GM23338 (cell line): Measurements from ENCODE around the gene AHI1.

Source experiments
- CREB1 ChIP-seq: fragments of 250-450 bp; sonication (Bioruptor Pico); IDR thresholded peaks from 2 replicates; pipeline ENCODE4 v1.5.0; 2020; ENCODE audit warnings: low read depth, mild to moderate bottlenecking, moderate library complexity
- ETS1 ChIP-seq: IDR thresholded peaks from 2 replicates; pipeline ENCODE4 v1.6.1; 2016; ENCODE audit warnings: antibody characterized with exemption
- EZH2 ChIP-seq: fragments of 200-600 bp; sonication (generic); IDR thresholded peaks from one replicate; pipeline ENCODE4 v1.8.0; 2017; ENCODE audit warnings: antibody characterized with exemption, mild to moderate bottlenecking, low read depth; ENCODE audit not compliant: unreplicated experiment
- EZH2phosphoT487 ChIP-seq: fragments of 200-600 bp; sonication (generic); IDR thresholded peaks from one replicate; pipeline ENCODE4 v1.8.1; 2018; ENCODE audit warnings: antibody characterized with exemption; ENCODE audit not compliant: unreplicated experiment
- JUNB ChIP-seq: IDR thresholded peaks from one replicate; pipeline ENCODE4 v1.6.1; 2016; ENCODE audit warnings: antibody characterized with exemption; ENCODE audit not compliant: unreplicated experiment
- NANOG ChIP-seq: IDR thresholded peaks from 2 replicates; pipeline ENCODE4 v1.6.1; 2016; ENCODE audit warnings: antibody characterized with exemption, borderline replicate concordance
- POLR2AphosphoS5 ChIP-seq: IDR thresholded peaks from 2 replicates; pipeline ENCODE4 v1.6.1; 2016; ENCODE audit warnings: antibody characterized with exemption, low read depth
- REST ChIP-seq: IDR thresholded peaks from one replicate; pipeline ENCODE4 v1.6.1; 2018; ENCODE audit warnings: antibody characterized with exemption; ENCODE audit not compliant: unreplicated experiment
- STAT1 ChIP-seq: IDR thresholded peaks from one replicate; pipeline ENCODE4 v1.6.1; 2016; ENCODE audit warnings: antibody characterized with exemption; ENCODE audit not compliant: unreplicated experiment
- ZNF114 ChIP-seq: fragments of 250-450 bp; sonication (Bioruptor Pico); IDR thresholded peaks from 2 replicates; pipeline ENCODE4 v1.5.0; 2020; ENCODE audit warnings: mild to moderate bottlenecking, moderate library complexity
- ZNF331 ChIP-seq: fragments of 250-450 bp; sonication (Bioruptor Pico); IDR thresholded peaks from 2 replicates; pipeline ENCODE4 v1.5.0; 2020; ENCODE audit warnings: low read depth, mild to moderate bottlenecking, moderate library complexity
- TF ChIP-seq, protein P1 (sequence below), 2 experiments: fragments of 200-600 bp in 1 of 2; sonication (generic) in 1 of 2; conservative IDR thresholded peaks; 2 replicates each; pipeline versions ENCODE4 v1.5.1 to v1.6.1; 2016 to 2017; ENCODE audit warnings: antibody characterized with exemption in 2 of 2, low read depth in 2 of 2, mild to moderate bottlenecking in 2 of 2, moderate library complexity in 1 of 2
- TF ChIP-seq, protein P2 (sequence below): fragments of 250-450 bp; sonication (Bioruptor Pico); IDR thresholded peaks from 2 replicates; pipeline ENCODE4 v1.5.0; 2020; ENCODE audit warnings: mild to moderate bottlenecking, moderate library complexity

DNA sequence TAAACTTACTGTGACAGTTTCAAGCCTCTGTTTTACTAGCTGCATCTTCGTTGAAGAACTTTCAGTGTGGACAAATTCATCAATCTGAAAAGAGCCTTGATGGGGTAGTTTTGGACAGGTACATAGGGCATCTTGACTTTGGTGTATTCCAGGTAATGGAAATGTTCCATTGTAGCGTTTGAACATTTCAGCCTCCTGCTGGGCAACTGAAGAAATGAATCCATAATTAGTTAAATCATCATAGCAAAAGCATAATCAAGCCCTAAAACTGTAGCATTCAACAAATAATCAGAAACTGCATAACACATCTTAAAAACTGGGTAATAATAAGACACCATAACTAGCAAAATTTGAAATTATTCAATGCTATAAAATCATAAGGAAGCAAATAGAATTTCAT, 86.2 kb downstream of the AHI1 start:
- no peak for TF ChIP-seq POLR2AphosphoS5
- TF ChIP-seq, protein P1, sequence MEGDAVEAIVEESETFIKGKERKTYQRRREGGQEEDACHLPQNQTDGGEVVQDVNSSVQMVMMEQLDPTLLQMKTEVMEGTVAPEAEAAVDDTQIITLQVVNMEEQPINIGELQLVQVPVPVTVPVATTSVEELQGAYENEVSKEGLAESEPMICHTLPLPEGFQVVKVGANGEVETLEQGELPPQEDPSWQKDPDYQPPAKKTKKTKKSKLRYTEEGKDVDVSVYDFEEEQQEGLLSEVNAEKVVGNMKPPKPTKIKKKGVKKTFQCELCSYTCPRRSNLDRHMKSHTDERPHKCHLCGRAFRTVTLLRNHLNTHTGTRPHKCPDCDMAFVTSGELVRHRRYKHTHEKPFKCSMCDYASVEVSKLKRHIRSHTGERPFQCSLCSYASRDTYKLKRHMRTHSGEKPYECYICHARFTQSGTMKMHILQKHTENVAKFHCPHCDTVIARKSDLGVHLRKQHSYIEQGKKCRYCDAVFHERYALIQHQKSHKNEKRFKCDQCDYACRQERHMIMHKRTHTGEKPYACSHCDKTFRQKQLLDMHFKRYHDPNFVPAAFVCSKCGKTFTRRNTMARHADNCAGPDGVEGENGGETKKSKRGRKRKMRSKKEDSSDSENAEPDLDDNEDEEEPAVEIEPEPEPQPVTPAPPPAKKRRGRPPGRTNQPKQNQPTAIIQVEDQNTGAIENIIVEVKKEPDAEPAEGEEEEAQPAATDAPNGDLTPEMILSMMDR (conservative IDR thresholded peaks at IDR 0.05; ENCODE audit: low read depth in 2 of 2) = no peak; a peak in 1 of 4 replicates
- TF ChIP-seq REST = no peak
- TF ChIP-seq EZH2 = no peak
- TF ChIP-seq ETS1 = no peak
- TF ChIP-seq CREB1 (CRISPR knock-in tag) = no peak
- TF ChIP-seq EZH2phosphoT487 = no peak
- no peak for TF ChIP-seq NANOG
- no peak for TF ChIP-seq ZNF331 (CRISPR knock-in tag)
- TF ChIP-seq, protein P2, sequence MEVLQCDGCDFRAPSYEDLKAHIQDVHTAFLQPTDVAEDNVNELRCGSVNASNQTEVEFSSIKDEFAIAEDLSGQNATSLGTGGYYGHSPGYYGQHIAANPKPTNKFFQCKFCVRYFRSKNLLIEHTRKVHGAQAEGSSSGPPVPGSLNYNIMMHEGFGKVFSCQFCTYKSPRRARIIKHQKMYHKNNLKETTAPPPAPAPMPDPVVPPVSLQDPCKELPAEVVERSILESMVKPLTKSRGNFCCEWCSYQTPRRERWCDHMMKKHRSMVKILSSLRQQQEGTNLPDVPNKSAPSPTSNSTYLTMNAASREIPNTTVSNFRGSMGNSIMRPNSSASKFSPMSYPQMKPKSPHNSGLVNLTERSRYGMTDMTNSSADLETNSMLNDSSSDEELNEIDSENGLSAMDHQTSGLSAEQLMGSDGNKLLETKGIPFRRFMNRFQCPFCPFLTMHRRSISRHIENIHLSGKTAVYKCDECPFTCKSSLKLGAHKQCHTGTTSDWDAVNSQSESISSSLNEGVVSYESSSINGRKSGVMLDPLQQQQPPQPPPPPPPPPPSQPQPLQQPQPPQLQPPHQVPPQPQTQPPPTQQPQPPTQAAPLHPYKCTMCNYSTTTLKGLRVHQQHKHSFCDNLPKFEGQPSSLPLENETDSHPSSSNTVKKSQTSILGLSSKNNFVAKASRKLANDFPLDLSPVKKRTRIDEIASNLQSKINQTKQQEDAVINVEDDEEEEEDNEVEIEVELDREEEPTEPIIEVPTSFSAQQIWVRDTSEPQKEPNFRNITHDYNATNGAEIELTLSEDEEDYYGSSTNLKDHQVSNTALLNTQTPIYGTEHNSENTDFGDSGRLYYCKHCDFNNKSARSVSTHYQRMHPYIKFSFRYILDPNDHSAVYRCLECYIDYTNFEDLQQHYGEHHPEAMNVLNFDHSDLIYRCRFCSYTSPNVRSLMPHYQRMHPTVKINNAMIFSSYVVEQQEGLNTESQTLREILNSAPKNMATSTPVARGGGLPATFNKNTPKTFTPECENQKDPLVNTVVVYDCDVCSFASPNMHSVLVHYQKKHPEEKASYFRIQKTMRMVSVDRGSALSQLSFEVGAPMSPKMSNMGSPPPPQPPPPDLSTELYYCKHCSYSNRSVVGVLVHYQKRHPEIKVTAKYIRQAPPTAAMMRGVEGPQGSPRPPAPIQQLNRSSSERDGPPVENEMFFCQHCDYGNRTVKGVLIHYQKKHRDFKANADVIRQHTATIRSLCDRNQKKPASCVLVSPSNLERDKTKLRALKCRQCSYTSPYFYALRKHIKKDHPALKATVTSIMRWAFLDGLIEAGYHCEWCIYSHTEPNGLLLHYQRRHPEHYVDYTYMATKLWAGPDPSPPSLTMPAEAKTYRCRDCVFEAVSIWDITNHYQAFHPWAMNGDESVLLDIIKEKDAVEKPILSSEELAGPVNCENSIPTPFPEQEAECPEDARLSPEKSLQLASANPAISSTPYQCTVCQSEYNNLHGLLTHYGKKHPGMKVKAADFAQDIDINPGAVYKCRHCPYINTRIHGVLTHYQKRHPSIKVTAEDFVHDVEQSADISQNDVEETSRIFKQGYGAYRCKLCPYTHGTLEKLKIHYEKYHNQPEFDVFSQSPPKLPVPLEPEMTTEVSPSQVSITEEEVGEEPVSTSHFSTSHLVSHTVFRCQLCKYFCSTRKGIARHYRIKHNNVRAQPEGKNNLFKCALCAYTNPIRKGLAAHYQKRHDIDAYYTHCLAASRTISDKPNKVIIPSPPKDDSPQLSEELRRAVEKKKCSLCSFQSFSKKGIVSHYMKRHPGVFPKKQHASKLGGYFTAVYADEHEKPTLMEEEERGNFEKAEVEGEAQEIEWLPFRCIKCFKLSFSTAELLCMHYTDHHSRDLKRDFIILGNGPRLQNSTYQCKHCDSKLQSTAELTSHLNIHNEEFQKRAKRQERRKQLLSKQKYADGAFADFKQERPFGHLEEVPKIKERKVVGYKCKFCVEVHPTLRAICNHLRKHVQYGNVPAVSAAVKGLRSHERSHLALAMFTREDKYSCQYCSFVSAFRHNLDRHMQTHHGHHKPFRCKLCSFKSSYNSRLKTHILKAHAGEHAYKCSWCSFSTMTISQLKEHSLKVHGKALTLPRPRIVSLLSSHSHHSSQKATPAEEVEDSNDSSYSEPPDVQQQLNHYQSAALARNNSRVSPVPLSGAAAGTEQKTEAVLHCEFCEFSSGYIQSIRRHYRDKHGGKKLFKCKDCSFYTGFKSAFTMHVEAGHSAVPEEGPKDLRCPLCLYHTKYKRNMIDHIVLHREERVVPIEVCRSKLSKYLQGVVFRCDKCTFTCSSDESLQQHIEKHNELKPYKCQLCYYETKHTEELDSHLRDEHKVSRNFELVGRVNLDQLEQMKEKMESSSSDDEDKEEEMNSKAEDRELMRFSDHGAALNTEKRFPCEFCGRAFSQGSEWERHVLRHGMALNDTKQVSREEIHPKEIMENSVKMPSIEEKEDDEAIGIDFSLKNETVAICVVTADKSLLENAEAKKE (CRISPR knock-in tag) = no peak
- TF ChIP-seq JUNB = no peak
- no peak for TF ChIP-seq ZNF114 (CRISPR knock-in tag)
- no peak for TF ChIP-seq STAT1
